ENCODE data around the gene SAMD1. TPM values are rescaled to one million over a fixed set of nuclear protein-coding genes. Genes with fewer than 3 reads are reported as not detected.

Gene SAMD1
- total RNA-seq, 1 experiment from 2014 or later, result 47.1 TPM

- Mint-ChIP-seq H3K27ac (ENCODE audit: unreplicated experiment) (no peak overlapping the region), H3K9me3 (ENCODE audit: unreplicated experiment) (no peaks in the 10 kb centered on the region), H3K36me3 (ENCODE audit: insufficient read depth, unreplicated experiment) (peaks cover 2% of the 10 kb centered on the region), H3K4me1 (ENCODE audit: low read depth, unreplicated experiment) (peaks cover 6% of the 10 kb centered on the region), H3K27me3 (ENCODE audit: insufficient read depth, unreplicated experiment) (no peaks in the 10 kb centered on the region), H3K4me3 (ENCODE audit: unreplicated experiment) (no peak overlapping the region)
- Histone ChIP-seq H3K4me1 (no peaks in the 10 kb centered on the region), H3K27me3 (replicated peaks; ENCODE audit: control insufficient read depth, insufficient read depth, low read length) (no peaks in the 10 kb centered on the region), H3K9me3 (no peaks in the 10 kb centered on the region), H3K36me3 (ENCODE audit: control insufficient read depth, insufficient read depth, low read length) (no peaks in the 10 kb centered on the region), H3K4me3 (ENCODE audit: low read depth, low read length) (no peak overlapping the region)
- DNase-seq, result no peak
- POLR2A ChIA-PET, result no interaction called here
- CTCF ChIA-PET, result interaction anchor here (0.7 kb wide), 1 partner anchor 34 kb away, joined by 3 read pairs; no protein-coding TSS in a partner anchor
- intact Hi-C loops (cut with micrococcal nuclease; ENCODE audit: unreplicated experiment), result no loop called here
- no peak for TF ChIP-seq CTCF (IDR thresholded peaks at IDR 0.05; ENCODE audit: insufficient read depth in 1 of 2, low read depth in 1 of 2, low read length in 1 of 2, severe bottlenecking in 1 of 2, unreplicated experiment in 1 of 2)
- no TSS peak for BruUV-seq (replicated peaks)
Measured at GRCh38 chr19:14039181-14039580, 51.4 kb downstream of the SAMD1 start.

Other genes starting within 250 kb of the SAMD1 start
- not detected in 2 replicates for gene NANOS3, start 213.6 kb downstream of the SAMD1 start, total RNA-seq (2022)
- 17.3 and 17.4 TPM in 2 replicates for gene BRME1, start 184.6 kb downstream of the SAMD1 start, total RNA-seq (2022)
- gene CC2D1A, start 184.6 kb downstream of the SAMD1 start, total RNA-seq (2022), result 48.2 and 49.4 TPM in 2 replicates
- 0.72 TPM in 1 of 2 replicates, not detected in the other for gene PODNL1, start 152.3 kb downstream of the SAMD1 start, total RNA-seq (2022)
- gene DCAF15, start 138.2 kb downstream of the SAMD1 start, total RNA-seq (2022), result 41.1 and 43.0 TPM in 2 replicates
- gene RFX1, start 84.4 kb downstream of the SAMD1 start, total RNA-seq (2022), result 11.5 and 13.4 TPM in 2 replicates
- gene RLN3, start 62.6 kb downstream of the SAMD1 start, total RNA-seq (2022), result not detected in 2 replicates
- gene IL27RA, start 59.0 kb downstream of the SAMD1 start, total RNA-seq (2022), result 4.7 and 5.6 TPM in 2 replicates
- gene PALM3, start 28.7 kb downstream of the SAMD1 start, total RNA-seq (2022), result 25.9 TPM in 2 replicates
- gene MISP3, start 18.0 kb downstream of the SAMD1 start, total RNA-seq (2022), result 5.2 TPM in 2 replicates
- gene C19orf67, start 5.0 kb downstream of the SAMD1 start, total RNA-seq (2022), result not detected in 2 replicates
- 46.4 and 51.9 TPM in 2 replicates for gene PRKACA, start 27.0 kb upstream of the SAMD1 start, total RNA-seq (2022)
- 37.7 and 40.2 TPM in 2 replicates for gene ASF1B, start 45.8 kb upstream of the SAMD1 start, total RNA-seq (2022)
- 16.9 and 17.6 TPM in 2 replicates for gene ADGRL1, start 115.4 kb upstream of the SAMD1 start, total RNA-seq (2022)